Body of pancreas (tissue), 4 donors: ENCODE results near the gene EPB41. TPM values are rescaled to one million over a fixed set of nuclear protein-coding genes. Genes with fewer than 3 reads are reported as not detected.
"Not testable (repeated sequence)": the region's sequence is repeated elsewhere in the genome, so short reads cannot be mapped to it uniquely, and the experiment has no call there.

Source experiments
- ATAC-seq: fragments of 150-250 bp; one replicate; pipeline ENCODE4 v1.9.1; 2016
- DNase-seq, 4 donors: peaks; one replicate each; pipeline ENCODE4 v3.0.0-alpha.2; 2019
- H3K27ac ChIP-seq, 4 donors: fragments of 200-600 bp; sonication (generic); 1 replicate in 3 of 4; 2 replicates in 1 of 4; pipeline versions ENCODE4 v1.5.1 to v1.6.1; 2016 to 2019; ENCODE audit warnings: mild to moderate bottlenecking in 1 of 4, mixed read lengths in 1 of 4, moderate library complexity in 1 of 4
- H3K27me3 ChIP-seq, 2 donors: fragments of 200-600 bp; sonication (generic); one replicate each; pipeline ENCODE4 v1.6.0; 2016; ENCODE audit warnings: mild to moderate bottlenecking in 1 of 2
- H3K36me3 ChIP-seq, 2 donors: fragments of 200-600 bp; sonication (generic); replicated peaks in 1 of 2; 2 replicates each; pipeline ENCODE4 v1.5.1; 2016; ENCODE audit warnings: low read depth in 2 of 2; ENCODE audit not compliant: insufficient read depth in 1 of 2
- H3K4me1 ChIP-seq: fragments of 200-600 bp; sonication (generic); one replicate; pipeline ENCODE4 v1.6.0; 2016
- H3K4me3 ChIP-seq, 2 donors: fragments of 200-600 bp; sonication (generic); 1 replicate in 1 of 2; 2 replicates in 1 of 2; pipeline ENCODE4 v1.5.1; 2016 to 2019
- H3K9me3 ChIP-seq, 3 donors: fragments of 200-600 bp; sonication (generic); 1 replicate in 2 of 3; 2 replicates in 1 of 3; pipeline ENCODE4 v1.5.1; 2016
- CTCF ChIP-seq, 7 experiments: fragments of 450-650 bp in 4 of 7; fragments of 200-600 bp in 3 of 7; sonication (generic) in 3 of 7; IDR thresholded peaks; one replicate each; pipeline ENCODE4 v1.5.1; 2016 to 2019; ENCODE audit warnings: antibody characterized with exemption in 7 of 7
- POLR2A ChIP-seq, 3 donors: fragments of 450-650 bp; IDR thresholded peaks; one replicate each; pipeline ENCODE4 v1.6.1; 2016; ENCODE audit warnings: antibody characterized with exemption in 3 of 3, mild to moderate bottlenecking in 2 of 3
- WGBS, 2 donors: methylation state at CpG; one replicate each; pipeline ENCODE4 v1.1.5; 2017; 5-methylcytosine and 5-hydroxymethylcytosine counted together
- intact Hi-C: fragments of 100-400 bp; cut with DNase I; formaldehyde crosslinking; loops from one replicate; pipeline ENCODE4 v1.15.1; 2023
- total RNA-seq, 2 donors: library from RNA; depleted of rRNA; stranded (reverse); fragments of >200 nt; gene quantifications; one replicate each; pipeline ENCODE4 v1.1.0, GENCODE V29; 2016

Gene EPB41
- total RNA-seq, 2 donors from 2014 or later: 45.8 to 54.7 TPM

- no peak overlapping the region for H3K27ac ChIP-seq
- TF ChIP-seq CTCF (IDR thresholded peaks at IDR 0.05): no peak
- no peak for TF ChIP-seq POLR2A (IDR thresholded peaks at IDR 0.05)
- ATAC-seq: no peak
- no peaks in the 10 kb centered on the region for H3K9me3 ChIP-seq
- 91 to 94% methylated on average over 2 of the region's 2 CpGs for WGBS, 2 donors
- H3K36me3 ChIP-seq: no peaks in the 10 kb centered on the region
- no peak for DNase-seq
- no peaks in the 10 kb centered on the region for H3K4me1 ChIP-seq
- no peaks in the 10 kb centered on the region for H3K27me3 ChIP-seq
- intact Hi-C loops: no loop called here
- no peak overlapping the region for H3K4me3 ChIP-seq
Observed at GRCh38 chr1:29077155-29077554, 162.8 kb downstream of the EPB41 start.

- ATAC-seq: not testable (repeated sequence)
- whole genome bisulfite sequencing, 2 donors: 91 to 92% methylated on average over 16 of the region's 16 CpGs
Observed at GRCh38 chr1:29079916-29080629, 165.7 kb downstream of the EPB41 start.

GRCh38 chr1:29081201-29081600 is 166.8 kb downstream of the EPB41 start:
- no peak overlapping the region for H3K27ac ChIP-seq
- ATAC-seq: no peak
- DNase-seq: no peak
- H3K4me1 ChIP-seq: no peaks in the 10 kb centered on the region
- H3K4me3 ChIP-seq: no peak overlapping the region
- no peaks in the 10 kb centered on the region for H3K27me3 ChIP-seq
- no peaks in the 10 kb centered on the region for H3K36me3 ChIP-seq
- WGBS, 2 donors: 63 to 72% methylated on average over 3 of the region's 3 CpGs
- H3K9me3 ChIP-seq: no peaks in the 10 kb centered on the region
- TF ChIP-seq POLR2A (IDR thresholded peaks at IDR 0.05): no peak
- no peak for TF ChIP-seq CTCF (IDR thresholded peaks at IDR 0.05)
- intact Hi-C loops: no loop called here

More at GRCh38 chr1:29079916-29080629, 165.7 kb downstream of the EPB41 start:
- H3K27ac ChIP-seq, H3K36me3 ChIP-seq, DNase-seq, intact Hi-C loops, H3K4me1 ChIP-seq, H3K9me3 ChIP-seq, H3K4me3 ChIP-seq, H3K27me3 ChIP-seq: not testable (repeated sequence)

- DNase-seq (no peak), ATAC-seq (no peak)
- no peaks in the 10 kb centered on the region for H3K27me3 ChIP-seq
- no peak overlapping the region for H3K4me3 ChIP-seq
- no peaks in the 10 kb centered on the region for H3K9me3 ChIP-seq
- WGBS, 2 donors: 84 to 87% methylated on average over 3 of the region's 3 CpGs
- TF ChIP-seq POLR2A (IDR thresholded peaks at IDR 0.05) (no peak), CTCF (IDR thresholded peaks at IDR 0.05) (no peak)
- no peaks in the 10 kb centered on the region for H3K4me1 ChIP-seq
- H3K27ac ChIP-seq: no peak overlapping the region
- H3K36me3 ChIP-seq: no peaks in the 10 kb centered on the region
- intact Hi-C loops: no loop called here
Observed at GRCh38 chr1:29082519-29082918, 168.2 kb downstream of the EPB41 start.

- DNase-seq (no peak), ATAC-seq (no peak)
- no peaks in the 10 kb centered on the region for H3K27me3 ChIP-seq
- no peak for TF ChIP-seq POLR2A (IDR thresholded peaks at IDR 0.05)
- no peak for TF ChIP-seq CTCF (IDR thresholded peaks at IDR 0.05)
- WGBS, 2 donors: 67 to 68% methylated on average over 3 of the region's 3 CpGs
- H3K4me3 ChIP-seq: no peak overlapping the region
- H3K36me3 ChIP-seq: no peaks in the 10 kb centered on the region
- no peaks in the 10 kb centered on the region for H3K9me3 ChIP-seq
- H3K27ac ChIP-seq: no peak overlapping the region
- H3K4me1 ChIP-seq: no peaks in the 10 kb centered on the region
- intact Hi-C loops: no loop called here
Observed at GRCh38 chr1:29083317-29084195, 169.2 kb downstream of the EPB41 start.
